ENCODE data around the gene QPRT. TPM values are rescaled to one million over a fixed set of nuclear protein-coding genes. Genes with fewer than 3 reads are reported as not detected.
"Not testable (repeated sequence)": the region's sequence is repeated elsewhere in the genome, so short reads cannot be mapped to it uniquely, and the experiment has no call there.

QPRT gene
- total and polyA plus RNA-seq, 2 of the 8 experiments (the other 6 are each of a cell fraction or from before 2014, with no cell fraction given), result 89.0 to 102 TPM

- ChIA-PET POLR2A (ENCODE audit: partially characterized antibody) (interaction anchor here (1.2 to 20.4 kb wide), 8 partner anchors 10 to 94 kb away, joined by 3 to 490 read pairs (median 8); partner anchors contain the start of gene QPRT), CTCF (ENCODE audit: partially characterized antibody) (interaction anchor here (0.8 to 11.5 kb wide), 2 partner anchors 24 to 54 kb away, joined by 3 to 138 read pairs; no protein-coding TSS in a partner anchor)
- Histone ChIP-seq H3K79me2 (ENCODE audit: control insufficient read depth in 1 of 2, insufficient read depth in 2 of 2, low read length in 2 of 2) (peaks cover 0 to 20% of the 10 kb centered on the region in 2 experiments; a peak in 2 of 4 replicates), H3K4me1 (replicated peaks in 1 of 4; ENCODE audit: control insufficient read depth in 3 of 4, insufficient read depth in 4 of 4, low read length in 3 of 4) (peaks cover 0 to 13% (median 6%) of the 10 kb centered on the region in 4 experiments; a peak in 5 of 7 replicates), H3K36me3 (ENCODE audit: control insufficient read depth in 2 of 4, insufficient read depth in 4 of 4, low read length in 3 of 4) (peaks cover 3 to 20% (median 12%) of the 10 kb centered on the region in 4 experiments; a peak in 7 of 8 replicates)
- H2BK120ac ChIP-seq (replicated peaks; ENCODE audit: low read depth, low read length); H3K9ac ChIP-seq (replicated peaks in 1 of 4; ENCODE audit: extremely low read depth in 1 of 4, low read depth in 3 of 4, low read length in 3 of 4); H3K4ac ChIP-seq (replicated peaks; ENCODE audit: insufficient read length, low read depth, low read length); H2BK15ac ChIP-seq (ENCODE audit: low read length); H3K27me3 ChIP-seq (replicated peaks in 1 of 4; ENCODE audit: control insufficient read depth in 3 of 4, extremely low read depth in 1 of 4, insufficient read depth in 3 of 4, low read length in 3 of 4); H3K27ac ChIP-seq (ENCODE audit: low read depth, low read length); H2AFZ ChIP-seq (ENCODE audit: low read length); H3K23me2 ChIP-seq (ENCODE audit: low read depth, low read length); H4K5ac ChIP-seq (ENCODE audit: insufficient read length, low read depth, low read length); H2BK5ac ChIP-seq (ENCODE audit: low read depth, low read length); H2AK5ac ChIP-seq (ENCODE audit: low read depth, low read length); H2BK20ac ChIP-seq (ENCODE audit: low read length); H3K56ac ChIP-seq (replicated peaks; ENCODE audit: insufficient read length, low read depth, low read length); H2BK12ac ChIP-seq (ENCODE audit: low read depth, low read length); H3K18ac ChIP-seq (ENCODE audit: extremely low read depth, low read length); H3K4me2 ChIP-seq (ENCODE audit: insufficient read depth in 1 of 2, low read depth in 2 of 2, low read length in 2 of 2); DNase-seq (ENCODE audit: low read depth in 1 of 2, low spot score in 2 of 2); FAIRE-seq; H4K91ac ChIP-seq (replicated peaks; ENCODE audit: insufficient read length, low read length); H4K20me1 ChIP-seq (replicated peaks in 1 of 2; ENCODE audit: control insufficient read depth in 1 of 2, insufficient read depth in 2 of 2, low read length in 2 of 2); H3K14ac ChIP-seq (ENCODE audit: insufficient read length); H3K79me1 ChIP-seq (ENCODE audit: low read depth, low read length); H3K9me3 ChIP-seq (ENCODE audit: insufficient read depth in 2 of 2, low read depth in 1 of 2, low read length in 1 of 2); H3K4me3 ChIP-seq (ENCODE audit: extremely low read depth in 1 of 4, insufficient read depth in 2 of 4, low read depth in 3 of 4, low read length in 4 of 4); H4K8ac ChIP-seq (ENCODE audit: extremely low read depth, insufficient read depth, low read length); H3K23ac ChIP-seq (ENCODE audit: insufficient read length): not testable (repeated sequence)
- WGBS, 2 experiments (ENCODE audit: extremely low coverage in 1 of 2, insufficient coverage in 1 of 2, insufficient read length in 1 of 2, insufficient replicate concordance in 2 of 2, low coverage in 1 of 2, low lambda C conversion rate in 2 of 2, missing lambda C conversion rate in 1 of 2), result 100% methylated on average over 3 of the region's 3 CpGs; no CpG with 5 or more reads in 1 of the 2 experiments
These were observed 16.7 kb downstream of the QPRT start for GRCh38 chr16:29695675-29696074.
